Central memory CD4-positive, alpha-beta T cell (primary cell): ENCODE measurements around the gene PCDH17.

ENCODE experiments used
- DNase-seq: peaks from one replicate; pipeline ENCODE4 v3.0.0; 2022

PCDH17 gene

GRCh38 chr13:57739089-57739488, 107.5 kb downstream of the PCDH17 start:
- no peak for DNase-seq

GRCh38 chr13:57739543-57740190, 108.1 kb downstream of the PCDH17 start:
- no peak for DNase-seq

- DNase-seq, result no peak
Observed at GRCh38 chr13:57740719-57741118, 109.2 kb downstream of the PCDH17 start.

GRCh38 chr13:57748096-57748495, 116.6 kb downstream of the PCDH17 start:
- no peak for DNase-seq

- DNase-seq, result no peak
Observed at GRCh38 chr13:57760951-57761350, 129.4 kb downstream of the PCDH17 start.

- no peak for DNase-seq
Observed at GRCh38 chr13:57763689-57764088, 132.1 kb downstream of the PCDH17 start.
